Breast epithelium (tissue), 3 donors: ENCODE data around the gene SLC44A2.

ENCODE experiments used
- POLR2A ChIP-seq: fragments of 450-650 bp; IDR thresholded peaks from one replicate; pipeline ENCODE4 v1.6.1; 2016; ENCODE audit warnings: antibody characterized with exemption, mild to moderate bottlenecking, moderate library complexity
- POLR2AphosphoS5 ChIP-seq, 3 donors: sonication (generic); formaldehyde crosslinking; IDR thresholded peaks; one replicate each; pipeline ENCODE4 v1.6.1; 2017; ENCODE audit warnings: antibody characterized with exemption in 3 of 3
- TF ChIP-seq, protein P1 (sequence below), 3 donors: fragments of 450-650 bp; IDR thresholded peaks; one replicate each; pipeline ENCODE4 v1.5.1; 2016 to 2017; ENCODE audit warnings: antibody characterized with exemption in 3 of 3, mild to moderate bottlenecking in 3 of 3, moderate library complexity in 3 of 3

DNA sequence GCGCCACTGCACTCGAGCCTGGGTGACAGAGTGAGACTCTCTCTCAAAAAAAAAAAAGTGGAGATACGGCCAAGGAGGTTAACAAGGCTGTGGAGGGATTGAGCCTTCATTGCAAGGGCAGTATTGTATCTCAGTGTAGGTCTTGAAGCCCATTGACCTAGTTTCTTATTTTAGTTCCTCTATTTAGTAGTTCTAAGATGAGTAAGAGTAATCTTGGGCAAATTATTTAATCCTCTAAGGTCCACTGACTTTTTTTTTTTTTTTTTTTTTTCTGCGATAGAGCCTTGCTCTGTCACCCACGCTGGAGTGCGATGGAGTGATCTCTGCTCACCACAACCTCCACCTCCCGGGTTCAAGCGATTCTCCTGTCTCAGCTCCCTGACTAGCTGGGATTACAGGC, 14.5 kb downstream of the SLC44A2 start:
- TF ChIP-seq POLR2A: no peak
- TF ChIP-seq, protein P1, sequence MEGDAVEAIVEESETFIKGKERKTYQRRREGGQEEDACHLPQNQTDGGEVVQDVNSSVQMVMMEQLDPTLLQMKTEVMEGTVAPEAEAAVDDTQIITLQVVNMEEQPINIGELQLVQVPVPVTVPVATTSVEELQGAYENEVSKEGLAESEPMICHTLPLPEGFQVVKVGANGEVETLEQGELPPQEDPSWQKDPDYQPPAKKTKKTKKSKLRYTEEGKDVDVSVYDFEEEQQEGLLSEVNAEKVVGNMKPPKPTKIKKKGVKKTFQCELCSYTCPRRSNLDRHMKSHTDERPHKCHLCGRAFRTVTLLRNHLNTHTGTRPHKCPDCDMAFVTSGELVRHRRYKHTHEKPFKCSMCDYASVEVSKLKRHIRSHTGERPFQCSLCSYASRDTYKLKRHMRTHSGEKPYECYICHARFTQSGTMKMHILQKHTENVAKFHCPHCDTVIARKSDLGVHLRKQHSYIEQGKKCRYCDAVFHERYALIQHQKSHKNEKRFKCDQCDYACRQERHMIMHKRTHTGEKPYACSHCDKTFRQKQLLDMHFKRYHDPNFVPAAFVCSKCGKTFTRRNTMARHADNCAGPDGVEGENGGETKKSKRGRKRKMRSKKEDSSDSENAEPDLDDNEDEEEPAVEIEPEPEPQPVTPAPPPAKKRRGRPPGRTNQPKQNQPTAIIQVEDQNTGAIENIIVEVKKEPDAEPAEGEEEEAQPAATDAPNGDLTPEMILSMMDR (IDR thresholded peaks at IDR 0.05): no peak
- TF ChIP-seq POLR2AphosphoS5 (IDR thresholded peaks at IDR 0.05): no peak
